ENCODE results near the gene NSMCE1.
"Not testable (repeated sequence)": the region's sequence is repeated elsewhere in the genome, so short reads cannot be mapped to it uniquely, and the experiment has no call there.

Gene NSMCE1

DNA sequence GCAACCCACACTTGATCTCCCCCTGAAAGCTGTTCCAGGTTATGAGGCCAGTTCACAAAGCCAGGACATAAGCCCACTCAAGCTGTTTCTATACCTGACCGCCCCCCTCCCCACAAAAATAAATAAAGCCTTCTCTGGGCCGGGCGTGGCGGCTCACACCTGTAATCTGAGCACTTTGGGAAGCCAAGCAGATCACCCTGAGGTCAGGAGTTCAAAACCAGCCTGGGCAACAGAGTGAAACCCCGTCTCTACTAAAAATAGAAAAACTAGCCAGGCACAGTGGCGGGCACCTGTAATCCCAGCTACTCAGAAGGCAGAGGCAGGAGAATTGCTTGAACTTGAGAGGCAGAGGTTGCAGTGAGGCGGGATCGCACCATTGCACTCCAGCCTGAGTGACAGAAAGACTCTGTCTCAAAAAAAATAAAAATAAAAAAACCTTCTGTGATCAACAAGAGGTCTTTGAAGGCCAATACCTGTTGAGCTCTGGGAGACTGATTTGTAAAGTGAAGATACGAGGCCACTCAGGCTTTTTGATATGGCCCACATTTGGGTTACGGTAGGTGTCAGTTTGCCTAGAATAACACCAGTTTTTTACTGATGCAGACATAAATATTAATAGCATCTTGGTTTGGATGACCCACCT, 63.0 kb downstream of the NSMCE1 start:
- WGBS, 2 experiments = 90 to 93% methylated on average over 10 of the region's 10 CpGs
- Histone ChIP-seq H3K9me3 (ENCODE audit: control insufficient read depth, low read length) (no peaks in the 10 kb centered on the region), H3K4me3 (ENCODE audit: insufficient read depth, low read depth, low read length) (no peak overlapping the region)

DNA sequence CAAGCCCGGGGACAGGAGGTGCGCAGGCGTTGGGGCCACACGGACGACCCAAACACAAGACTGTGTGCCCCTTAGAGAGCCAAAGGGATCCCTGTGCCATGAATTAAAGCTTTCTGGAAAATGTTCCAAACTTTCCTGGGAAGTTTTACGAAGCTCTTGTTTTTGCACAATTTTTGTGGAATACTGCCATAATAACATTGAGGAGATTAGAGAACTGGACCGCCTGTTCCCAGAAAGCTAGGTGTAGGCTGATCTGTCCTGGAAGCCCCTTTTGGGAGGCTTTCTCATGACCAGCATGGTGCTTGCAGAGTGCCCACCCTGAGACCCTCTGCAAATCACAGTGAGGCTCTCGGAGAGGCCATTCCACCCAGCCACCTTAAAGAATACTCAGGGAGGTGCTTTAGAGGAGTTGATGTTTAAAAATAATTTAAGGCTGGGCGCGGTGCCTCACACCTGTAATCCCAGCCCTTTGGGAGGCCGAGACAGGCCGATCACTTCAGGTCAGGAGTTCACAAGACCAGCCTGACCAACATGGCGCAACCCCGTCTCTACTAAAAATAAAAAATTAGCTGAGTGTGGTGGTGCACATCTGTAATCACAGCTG, 64.2 kb downstream of the NSMCE1 start:
- peak overlapping the region; percentile 57 for H3K27ac ChIP-seq (ENCODE audit: insufficient read depth, low read depth, low read length, poor library complexity, severe bottlenecking)
- no peaks in the 10 kb centered on the region for H3K27me3 ChIP-seq (ENCODE audit: control insufficient read depth, insufficient read depth, low read length, poor library complexity, severe bottlenecking)
- WGBS, 2 experiments = 60 to 63% methylated on average over 14 of the region's 14 CpGs
- no peaks in the 10 kb centered on the region for H3K36me3 ChIP-seq (ENCODE audit: control insufficient read depth, insufficient read depth, low read length)
- H3K4me1 ChIP-seq (ENCODE audit: control insufficient read depth, insufficient read depth, low read length) = peaks cover 5% of the 10 kb centered on the region
- H3K9me3 ChIP-seq (ENCODE audit: control insufficient read depth, low read length) = no peaks in the 10 kb centered on the region
- peak overlapping the region; percentile 82 for H3K4me3 ChIP-seq (ENCODE audit: insufficient read depth, low read depth, low read length)

More for the DNA sequence above, 63.0 kb downstream of the NSMCE1 start:
- H3K27me3 ChIP-seq (ENCODE audit: control insufficient read depth, insufficient read depth, low read length, poor library complexity, severe bottlenecking) = no peaks in the 10 kb centered on the region
- H3K36me3 ChIP-seq (ENCODE audit: control insufficient read depth, insufficient read depth, low read length) = peaks cover 6% of the 10 kb centered on the region
- no peak overlapping the region for H3K27ac ChIP-seq (ENCODE audit: insufficient read depth, low read depth, low read length, poor library complexity, severe bottlenecking)
- H3K4me1 ChIP-seq (ENCODE audit: control insufficient read depth, insufficient read depth, low read length) = peaks cover 5% of the 10 kb centered on the region

DNA sequence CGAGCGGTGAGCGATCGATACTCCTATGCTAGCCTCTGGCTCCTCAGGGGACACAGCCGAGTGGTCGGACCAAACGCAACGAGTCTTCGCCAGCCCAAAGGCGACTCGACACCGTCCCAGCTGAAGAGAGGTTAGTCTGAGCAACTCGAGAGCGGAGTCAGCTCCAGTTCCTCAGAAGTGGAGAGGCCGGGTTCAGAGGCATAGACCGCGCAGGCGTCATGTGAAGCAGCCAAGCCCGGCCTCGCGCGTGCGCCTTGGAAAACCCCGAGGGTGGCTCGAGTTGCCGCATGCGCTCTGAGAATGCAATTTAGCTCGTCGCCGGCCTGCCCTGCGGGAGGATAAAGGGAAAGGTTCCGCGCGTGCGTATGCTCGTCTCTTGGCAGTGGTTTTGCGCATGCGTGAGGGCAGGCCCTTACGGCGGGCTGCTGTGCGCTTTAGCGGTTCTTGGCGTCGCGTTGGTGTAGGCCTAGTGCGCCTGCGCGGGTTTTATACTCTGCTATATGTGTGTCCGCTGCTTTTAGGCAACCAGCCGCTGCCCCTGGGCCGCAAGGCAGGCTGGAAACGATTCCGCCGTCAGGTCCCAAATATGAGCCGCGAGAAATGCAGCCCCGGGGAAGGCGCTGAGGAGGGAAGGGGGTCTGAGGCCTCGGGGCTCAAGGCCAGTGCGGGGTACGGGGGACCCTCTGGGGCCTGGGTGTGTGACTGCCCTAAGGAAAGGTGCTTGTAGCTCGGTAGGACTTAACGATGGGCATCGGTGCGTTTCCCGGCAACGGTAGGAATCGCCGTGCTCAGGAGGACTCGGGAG, 64.9 kb downstream of the NSMCE1 start, which contains the start of gene KDM8:
TSS of gene KDM8 (plus strand) at position 20 of the 805 bp plus-strand sequence. CDS start 6,598 bp downstream, outside the sequence.
- 1% methylated on average over 70 of the region's 70 CpGs for WGBS, 2 experiments

DNA sequence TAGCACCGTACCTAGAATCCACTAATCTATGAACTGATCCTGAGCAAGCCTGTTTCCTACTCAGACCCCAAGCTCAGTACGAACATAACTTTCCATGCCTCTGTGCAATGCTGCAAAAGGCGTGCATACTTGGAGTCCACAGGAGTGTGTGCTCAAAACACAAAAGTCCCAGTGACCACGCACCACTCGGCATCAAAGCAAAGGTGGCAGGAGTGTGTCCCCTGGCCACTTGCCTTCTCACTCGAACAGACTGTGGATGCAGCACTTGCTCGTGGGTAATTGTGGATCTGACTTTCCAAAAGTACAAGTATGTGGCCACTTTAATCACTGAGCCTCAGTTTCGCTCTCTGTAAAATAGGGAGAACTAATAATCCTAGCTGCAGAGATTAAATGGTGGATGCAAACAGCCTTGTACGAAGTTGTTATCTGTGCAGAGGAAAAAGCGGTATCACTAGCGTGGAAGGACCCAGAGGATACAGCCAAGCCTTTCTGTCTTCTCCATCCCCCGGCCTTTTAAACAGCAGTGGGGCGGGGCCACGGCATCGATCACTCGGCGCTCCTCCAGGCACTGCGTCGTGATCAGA, 65.6 kb downstream of the NSMCE1 start:
- H3K36me3 ChIP-seq (ENCODE audit: control insufficient read depth, insufficient read depth, low read length) = no peaks in the 10 kb centered on the region
- H3K27me3 ChIP-seq (ENCODE audit: control insufficient read depth, insufficient read depth, low read length, poor library complexity, severe bottlenecking) = no peaks in the 10 kb centered on the region
- H3K9me3 ChIP-seq (ENCODE audit: control insufficient read depth, low read length) = no peaks in the 10 kb centered on the region
- peak overlapping the region; percentile 95 for H3K27ac ChIP-seq (ENCODE audit: insufficient read depth, low read depth, low read length, poor library complexity, severe bottlenecking)
- peak overlapping the region; percentile 82 for H3K4me3 ChIP-seq (ENCODE audit: insufficient read depth, low read depth, low read length)
- 27 to 29% methylated on average over 19 of the region's 19 CpGs for WGBS, 2 experiments
- peaks cover 5% of the 10 kb centered on the region for H3K4me1 ChIP-seq (ENCODE audit: control insufficient read depth, insufficient read depth, low read length)

More for the DNA sequence above, 64.9 kb downstream of the NSMCE1 start, which contains the start of gene KDM8:
- H3K9me3 ChIP-seq (ENCODE audit: control insufficient read depth, low read length) = no peaks in the 10 kb centered on the region
- peak within 1 kb of the TSS; percentile 95 for H3K27ac ChIP-seq (ENCODE audit: insufficient read depth, low read depth, low read length, poor library complexity, severe bottlenecking)
- H3K4me1 ChIP-seq (ENCODE audit: control insufficient read depth, insufficient read depth, low read length) = peaks cover 5% of the 10 kb centered on the region
- peak within 1 kb of the TSS; percentile 82 for H3K4me3 ChIP-seq (ENCODE audit: insufficient read depth, low read depth, low read length)
- no peaks in the 10 kb centered on the region for H3K36me3 ChIP-seq (ENCODE audit: control insufficient read depth, insufficient read depth, low read length)
- no peaks in the 10 kb centered on the region for H3K27me3 ChIP-seq (ENCODE audit: control insufficient read depth, insufficient read depth, low read length, poor library complexity, severe bottlenecking)

DNA sequence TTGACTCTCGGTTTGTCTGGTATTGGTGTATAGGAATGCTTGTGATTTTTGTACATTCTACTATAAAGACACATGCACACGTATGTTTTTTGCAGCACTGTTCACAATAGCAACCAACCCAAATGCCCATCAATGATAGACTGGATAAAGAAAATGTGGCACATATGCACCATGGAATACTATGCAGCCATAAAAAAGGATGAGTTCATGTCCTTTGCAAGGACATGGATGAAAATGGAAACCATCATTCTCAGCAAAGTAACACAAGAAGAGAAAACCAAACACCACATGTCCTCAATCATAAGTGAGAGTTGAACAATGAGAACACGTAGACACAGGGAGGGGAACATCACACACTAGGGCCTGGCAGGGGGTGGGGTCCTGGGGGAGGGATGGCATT, 67.7 kb downstream of the NSMCE1 start:
- H3K4me1 ChIP-seq (ENCODE audit: control insufficient read depth, insufficient read depth, low read length); H3K4me3 ChIP-seq (ENCODE audit: insufficient read depth, low read depth, low read length); H3K36me3 ChIP-seq (ENCODE audit: control insufficient read depth, insufficient read depth, low read length); H3K27ac ChIP-seq (ENCODE audit: insufficient read depth, low read depth, low read length, poor library complexity, severe bottlenecking); H3K9me3 ChIP-seq (ENCODE audit: control insufficient read depth, low read length); H3K27me3 ChIP-seq (ENCODE audit: control insufficient read depth, insufficient read depth, low read length, poor library complexity, severe bottlenecking): not testable (repeated sequence)
- 90 to 100% methylated on average over 3 of the region's 3 CpGs for WGBS, 2 experiments

DNA sequence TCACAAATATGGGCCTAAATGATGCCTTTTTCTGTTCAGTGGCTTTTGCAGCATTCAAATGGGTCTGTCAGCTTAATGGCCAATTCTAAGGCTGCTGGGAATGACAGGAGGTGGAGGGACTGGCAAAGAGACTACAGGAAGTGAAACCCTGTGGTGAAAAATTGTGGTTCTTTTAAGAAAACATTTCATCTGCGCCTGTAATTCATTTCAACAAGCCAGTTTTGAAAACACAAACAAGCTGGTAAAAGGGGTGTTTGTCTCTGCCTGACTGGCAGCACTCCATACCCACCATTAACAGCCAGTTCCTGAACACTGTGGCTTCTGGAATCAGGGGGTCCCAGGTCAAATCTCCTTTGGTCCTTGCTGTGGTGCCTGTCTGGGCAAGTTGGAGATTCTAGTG, 68.8 kb downstream of the NSMCE1 start:
- H3K4me1 ChIP-seq (ENCODE audit: control insufficient read depth, insufficient read depth, low read length) = peaks cover 5% of the 10 kb centered on the region
- WGBS, 2 experiments = 76 to 93% methylated on average over 1 of the region's 1 CpG
- H3K4me3 ChIP-seq (ENCODE audit: insufficient read depth, low read depth, low read length) = no peak overlapping the region
- no peaks in the 10 kb centered on the region for H3K9me3 ChIP-seq (ENCODE audit: control insufficient read depth, low read length)
- no peaks in the 10 kb centered on the region for H3K36me3 ChIP-seq (ENCODE audit: control insufficient read depth, insufficient read depth, low read length)
- no peak overlapping the region for H3K27ac ChIP-seq (ENCODE audit: insufficient read depth, low read depth, low read length, poor library complexity, severe bottlenecking)
- H3K27me3 ChIP-seq (ENCODE audit: control insufficient read depth, insufficient read depth, low read length, poor library complexity, severe bottlenecking) = no peaks in the 10 kb centered on the region

DNA sequence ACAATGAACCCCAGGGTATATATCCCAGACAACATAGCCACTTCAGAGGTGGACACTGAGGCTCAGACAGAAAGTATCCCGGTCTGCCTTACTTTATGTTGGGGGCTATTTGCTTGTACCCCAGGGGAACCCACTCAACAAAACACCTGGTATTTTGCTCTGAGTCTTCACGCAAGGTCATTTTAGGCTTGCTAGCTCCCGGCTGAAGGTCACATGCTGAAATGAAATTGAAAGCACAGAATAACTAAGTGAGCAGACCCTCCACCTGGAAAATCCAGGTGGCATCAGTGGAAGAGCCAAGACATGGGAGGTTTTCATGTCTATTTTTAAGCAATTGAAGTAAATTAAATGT, 69.4 kb downstream of the NSMCE1 start:
- H3K27me3 ChIP-seq (ENCODE audit: control insufficient read depth, insufficient read depth, low read length, poor library complexity, severe bottlenecking) = no peaks in the 10 kb centered on the region
- no peaks in the 10 kb centered on the region for H3K9me3 ChIP-seq (ENCODE audit: control insufficient read depth, low read length)
- no peaks in the 10 kb centered on the region for H3K36me3 ChIP-seq (ENCODE audit: control insufficient read depth, insufficient read depth, low read length)
- no peak overlapping the region for H3K4me3 ChIP-seq (ENCODE audit: insufficient read depth, low read depth, low read length)
- H3K27ac ChIP-seq (ENCODE audit: insufficient read depth, low read depth, low read length, poor library complexity, severe bottlenecking) = no peak overlapping the region
- 91 to 94% methylated on average over 3 of the region's 3 CpGs for WGBS, 2 experiments
- no peaks in the 10 kb centered on the region for H3K4me1 ChIP-seq (ENCODE audit: control insufficient read depth, insufficient read depth, low read length)

DNA sequence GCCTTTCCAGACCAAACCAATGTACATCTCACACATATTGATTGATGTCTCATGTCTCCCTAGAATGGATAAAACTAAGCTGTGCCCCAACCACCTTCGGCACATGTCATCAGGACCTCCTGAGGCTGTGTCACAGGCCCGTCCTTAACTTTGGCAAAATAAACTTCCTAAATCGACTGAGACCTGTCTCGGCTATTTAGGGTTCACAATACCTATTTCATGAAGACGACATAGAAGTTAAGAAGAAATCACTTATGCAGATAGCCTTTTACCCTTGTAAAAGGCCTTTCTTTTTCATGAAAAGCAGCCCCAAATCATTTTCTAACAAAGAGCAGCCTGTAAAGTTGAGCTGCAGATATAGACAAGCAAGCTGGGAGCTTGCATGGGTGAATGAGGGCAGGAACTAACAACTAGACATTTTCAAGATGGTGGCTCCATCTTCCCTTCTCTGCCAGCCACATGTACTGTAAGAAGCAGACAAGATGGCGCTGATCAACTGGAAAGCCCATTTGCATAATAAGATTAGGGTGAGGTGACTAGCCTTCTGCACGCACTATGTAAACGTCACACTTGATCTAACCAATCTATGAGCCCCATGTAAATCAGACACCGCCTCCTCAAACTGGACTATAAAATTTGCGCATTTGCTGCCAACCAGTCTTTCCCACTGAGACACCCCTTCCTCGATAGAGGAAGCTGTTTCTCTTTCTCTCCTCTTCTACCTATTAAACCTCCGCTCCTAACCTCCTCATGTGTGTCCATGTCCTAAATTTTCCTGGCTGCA, 69.9 kb downstream of the NSMCE1 start:
- WGBS, 2 experiments = 92 to 93% methylated on average over 12 of the region's 12 CpGs

DNA sequence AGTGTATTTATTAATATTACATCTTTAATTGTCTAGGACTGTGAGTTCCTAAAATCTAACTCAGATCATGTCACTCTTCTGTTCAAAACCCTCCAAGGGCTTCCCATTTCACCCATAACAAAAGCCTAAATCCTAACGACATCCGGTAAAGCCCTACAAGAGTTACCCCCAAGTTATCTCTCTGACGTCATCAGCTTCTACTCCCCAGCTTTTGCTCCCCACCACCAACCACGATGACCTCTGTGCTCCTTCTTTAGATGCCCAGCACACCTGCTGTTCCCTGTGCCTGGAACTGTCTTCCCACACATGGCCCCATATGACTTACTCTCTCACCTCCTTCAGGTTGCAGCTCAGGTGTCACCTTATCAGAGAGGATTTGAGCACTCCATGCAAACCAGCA, 71.6 kb downstream of the NSMCE1 start:
- H3K27ac ChIP-seq (ENCODE audit: insufficient read depth, low read depth, low read length, poor library complexity, severe bottlenecking) = no peak overlapping the region
- no peaks in the 10 kb centered on the region for H3K27me3 ChIP-seq (ENCODE audit: control insufficient read depth, insufficient read depth, low read length, poor library complexity, severe bottlenecking)
- WGBS, 2 experiments = 82 to 83% methylated on average over 4 of the region's 4 CpGs
- H3K4me1 ChIP-seq (ENCODE audit: control insufficient read depth, insufficient read depth, low read length) = no peaks in the 10 kb centered on the region
- H3K9me3 ChIP-seq (ENCODE audit: control insufficient read depth, low read length) = no peaks in the 10 kb centered on the region
- no peaks in the 10 kb centered on the region for H3K36me3 ChIP-seq (ENCODE audit: control insufficient read depth, insufficient read depth, low read length)
- H3K4me3 ChIP-seq (ENCODE audit: insufficient read depth, low read depth, low read length) = no peak overlapping the region

More for the DNA sequence above, 69.9 kb downstream of the NSMCE1 start:
- no peaks in the 10 kb centered on the region for H3K4me1 ChIP-seq (ENCODE audit: control insufficient read depth, insufficient read depth, low read length)
- no peaks in the 10 kb centered on the region for H3K9me3 ChIP-seq (ENCODE audit: control insufficient read depth, low read length)
- H3K27me3 ChIP-seq (ENCODE audit: control insufficient read depth, insufficient read depth, low read length, poor library complexity, severe bottlenecking) = no peaks in the 10 kb centered on the region
- no peaks in the 10 kb centered on the region for H3K36me3 ChIP-seq (ENCODE audit: control insufficient read depth, insufficient read depth, low read length)
- no peak overlapping the region for H3K4me3 ChIP-seq (ENCODE audit: insufficient read depth, low read depth, low read length)
- H3K27ac ChIP-seq (ENCODE audit: insufficient read depth, low read depth, low read length, poor library complexity, severe bottlenecking) = no peak overlapping the region
